Endothelial cell of umbilical vein (primary cell): ENCODE measurements around the gene KBTBD8.

ENCODE experiments used
- EZH2 ChIP-seq: IDR thresholded peaks from 2 replicates; pipeline ENCODE4 v1.6.1; 2012; ENCODE audit warnings: borderline replicate concordance, low read depth, mild to moderate bottlenecking, moderate library complexity, low read length, inconsistent platforms; ENCODE audit not compliant: severe bottlenecking
- FOS ChIP-seq: IDR thresholded peaks from 2 replicates; pipeline ENCODE4 v1.6.1; 2011; ENCODE audit warnings: mild to moderate bottlenecking, low read length, moderate library complexity, borderline replicate concordance; ENCODE audit not compliant: insufficient read depth
- GATA2 ChIP-seq: IDR thresholded peaks from 2 replicates; pipeline ENCODE4 v1.7.0; 2011; ENCODE audit warnings: low read depth, mild to moderate bottlenecking, moderate library complexity, mixed read lengths, low read length; ENCODE audit not compliant: insufficient read length, insufficient read depth
- JUN ChIP-seq: IDR thresholded peaks from 2 replicates; pipeline ENCODE4 v1.6.1; 2011; ENCODE audit warnings: borderline replicate concordance, low read depth; ENCODE audit not compliant: insufficient read length, insufficient read depth
- MYC ChIP-seq: IDR thresholded peaks from one replicate; pipeline ENCODE4 v1.6.1; 2011; ENCODE audit warnings: mild to moderate bottlenecking, low read depth, low read length
- POLR2A ChIP-seq: IDR thresholded peaks from 2 replicates; pipeline ENCODE4 v1.6.1; 2012; ENCODE audit warnings: low read depth, mild to moderate bottlenecking, control low read depth, low read length
- POLR2AphosphoS5 ChIP-seq: IDR thresholded peaks from 2 replicates; pipeline ENCODE4 v1.6.1; 2012; ENCODE audit warnings: low read depth, mild to moderate bottlenecking, control low read depth, low read length, moderate library complexity; ENCODE audit not compliant: insufficient read depth
- TF ChIP-seq, protein P1 (sequence below), 2 donors: IDR thresholded peaks; 1 replicate in 1 of 2; 2 replicates in 1 of 2; pipeline ENCODE4 v1.5.1; 2011; ENCODE audit warnings: low read length in 2 of 2, mild to moderate bottlenecking in 2 of 2, moderate library complexity in 2 of 2, control low read depth in 1 of 2, inconsistent platforms in 1 of 2, low read depth in 1 of 2; ENCODE audit not compliant: insufficient read depth in 1 of 2; ENCODE audit errors: extremely low read depth in 1 of 2

- TF ChIP-seq, protein P1, sequence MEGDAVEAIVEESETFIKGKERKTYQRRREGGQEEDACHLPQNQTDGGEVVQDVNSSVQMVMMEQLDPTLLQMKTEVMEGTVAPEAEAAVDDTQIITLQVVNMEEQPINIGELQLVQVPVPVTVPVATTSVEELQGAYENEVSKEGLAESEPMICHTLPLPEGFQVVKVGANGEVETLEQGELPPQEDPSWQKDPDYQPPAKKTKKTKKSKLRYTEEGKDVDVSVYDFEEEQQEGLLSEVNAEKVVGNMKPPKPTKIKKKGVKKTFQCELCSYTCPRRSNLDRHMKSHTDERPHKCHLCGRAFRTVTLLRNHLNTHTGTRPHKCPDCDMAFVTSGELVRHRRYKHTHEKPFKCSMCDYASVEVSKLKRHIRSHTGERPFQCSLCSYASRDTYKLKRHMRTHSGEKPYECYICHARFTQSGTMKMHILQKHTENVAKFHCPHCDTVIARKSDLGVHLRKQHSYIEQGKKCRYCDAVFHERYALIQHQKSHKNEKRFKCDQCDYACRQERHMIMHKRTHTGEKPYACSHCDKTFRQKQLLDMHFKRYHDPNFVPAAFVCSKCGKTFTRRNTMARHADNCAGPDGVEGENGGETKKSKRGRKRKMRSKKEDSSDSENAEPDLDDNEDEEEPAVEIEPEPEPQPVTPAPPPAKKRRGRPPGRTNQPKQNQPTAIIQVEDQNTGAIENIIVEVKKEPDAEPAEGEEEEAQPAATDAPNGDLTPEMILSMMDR (IDR thresholded peaks at IDR 0.05; ENCODE audit: extremely low read depth in 1 of 2, insufficient read depth in 1 of 2, low read depth in 1 of 2, low read length in 2 of 2), result no peak
- no peak for TF ChIP-seq POLR2AphosphoS5
- no peak for TF ChIP-seq POLR2A
- no peak for TF ChIP-seq MYC
- no peak for TF ChIP-seq EZH2
- TF ChIP-seq JUN, result no peak
- TF ChIP-seq FOS, result no peak
- no peak for TF ChIP-seq GATA2
Measured at GRCh38 chr3:67037615-67038014, 39.5 kb downstream of the KBTBD8 start.
